ENCODE data around the gene AUTS2.

The AUTS2 gene

DNA sequence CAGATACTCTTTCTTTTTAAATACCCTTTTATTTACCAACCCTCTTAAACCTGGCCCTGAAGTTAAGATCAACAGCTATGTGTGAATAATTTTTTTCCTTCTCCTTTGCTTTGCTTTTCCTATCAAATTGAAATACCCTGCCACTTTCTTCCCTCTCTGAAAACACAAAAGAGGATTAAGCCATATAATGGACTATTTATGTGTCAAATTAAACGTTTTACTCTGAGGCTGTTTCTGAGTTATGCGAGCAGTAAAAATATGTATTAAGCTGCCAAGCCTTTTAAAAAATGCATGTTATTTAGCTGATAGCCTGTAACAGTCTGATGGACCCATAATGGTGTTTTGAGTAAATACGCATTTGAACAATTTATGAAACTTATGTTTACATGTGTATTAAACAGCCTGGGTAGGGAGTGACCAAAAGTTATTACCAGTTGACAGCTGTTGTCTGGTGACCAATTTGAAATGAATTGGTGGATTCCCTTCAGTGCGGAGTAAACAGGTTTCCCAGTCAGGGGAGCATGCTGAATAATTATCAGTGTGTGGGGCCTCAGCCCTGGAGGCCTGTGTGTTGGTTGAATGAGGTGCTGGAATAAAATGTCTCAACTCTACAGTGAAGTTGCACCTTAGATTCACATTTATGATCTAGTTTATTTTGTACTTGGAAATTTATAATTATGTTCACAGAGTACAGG lies 89.6 kb downstream of the AUTS2 start:
- no peak overlapping the region for H3K4me3 ChIP-seq (ENCODE audit: low read length)
- TF ChIP-seq ZNF274 (IDR thresholded peaks at IDR 0.05; ENCODE audit: low read depth, low read length), result no peak

- no peak overlapping the region for H3K4me3 ChIP-seq (ENCODE audit: low read length)
- no peak for TF ChIP-seq ZNF274 (IDR thresholded peaks at IDR 0.05; ENCODE audit: low read depth, low read length)
Observed at GRCh38 chr7:69690329-69690728, 92.1 kb downstream of the AUTS2 start.

DNA sequence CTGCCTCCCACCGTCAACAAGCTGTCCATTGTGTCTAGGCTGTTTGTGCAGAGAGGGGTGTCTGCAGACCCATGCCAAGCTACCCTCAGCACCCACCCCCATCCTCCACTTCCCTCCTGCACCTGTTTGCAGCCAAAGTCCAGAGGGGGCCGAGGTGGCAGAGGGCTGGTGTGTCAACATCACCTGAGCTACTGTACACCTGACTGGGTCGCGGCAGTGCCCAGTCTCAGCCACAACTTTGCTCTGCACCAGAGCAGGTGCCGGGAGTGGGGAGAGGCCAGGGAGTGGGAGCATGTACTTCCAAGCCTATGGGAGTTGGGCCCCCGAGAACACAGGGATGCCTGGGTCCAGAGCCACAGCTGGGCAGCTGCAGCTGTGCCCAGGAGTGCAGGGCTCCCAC lies 93.1 kb downstream of the AUTS2 start:
- no peak for TF ChIP-seq ZNF274 (IDR thresholded peaks at IDR 0.05; ENCODE audit: low read depth, low read length)
- H3K4me3 ChIP-seq (ENCODE audit: low read length), result no peak overlapping the region

- TF ChIP-seq ZNF274 (IDR thresholded peaks at IDR 0.05; ENCODE audit: low read depth, low read length), result no peak
- no peak overlapping the region for H3K4me3 ChIP-seq (ENCODE audit: low read length)
Observed at GRCh38 chr7:69691734-69692133, 93.5 kb downstream of the AUTS2 start.

- no peak for TF ChIP-seq ZNF274 (IDR thresholded peaks at IDR 0.05; ENCODE audit: low read depth, low read length)
- no peak overlapping the region for H3K4me3 ChIP-seq (ENCODE audit: low read length)
Observed at GRCh38 chr7:69692611-69693010, 94.3 kb downstream of the AUTS2 start.

- H3K4me3 ChIP-seq (ENCODE audit: low read length), result no peak overlapping the region
- no peak for TF ChIP-seq ZNF274 (IDR thresholded peaks at IDR 0.05; ENCODE audit: low read depth, low read length)
Observed at GRCh38 chr7:69693042-69693441, 94.8 kb downstream of the AUTS2 start.

GRCh38 chr7:69696054-69696591 lies 97.8 kb downstream of the AUTS2 start:
- no peak for TF ChIP-seq ZNF274 (IDR thresholded peaks at IDR 0.05; ENCODE audit: low read depth, low read length)
- H3K4me3 ChIP-seq (ENCODE audit: low read length), result 0 out of 2 replicates have a peak overlapping the region, but pooled peaks have one; percentile 34

DNA sequence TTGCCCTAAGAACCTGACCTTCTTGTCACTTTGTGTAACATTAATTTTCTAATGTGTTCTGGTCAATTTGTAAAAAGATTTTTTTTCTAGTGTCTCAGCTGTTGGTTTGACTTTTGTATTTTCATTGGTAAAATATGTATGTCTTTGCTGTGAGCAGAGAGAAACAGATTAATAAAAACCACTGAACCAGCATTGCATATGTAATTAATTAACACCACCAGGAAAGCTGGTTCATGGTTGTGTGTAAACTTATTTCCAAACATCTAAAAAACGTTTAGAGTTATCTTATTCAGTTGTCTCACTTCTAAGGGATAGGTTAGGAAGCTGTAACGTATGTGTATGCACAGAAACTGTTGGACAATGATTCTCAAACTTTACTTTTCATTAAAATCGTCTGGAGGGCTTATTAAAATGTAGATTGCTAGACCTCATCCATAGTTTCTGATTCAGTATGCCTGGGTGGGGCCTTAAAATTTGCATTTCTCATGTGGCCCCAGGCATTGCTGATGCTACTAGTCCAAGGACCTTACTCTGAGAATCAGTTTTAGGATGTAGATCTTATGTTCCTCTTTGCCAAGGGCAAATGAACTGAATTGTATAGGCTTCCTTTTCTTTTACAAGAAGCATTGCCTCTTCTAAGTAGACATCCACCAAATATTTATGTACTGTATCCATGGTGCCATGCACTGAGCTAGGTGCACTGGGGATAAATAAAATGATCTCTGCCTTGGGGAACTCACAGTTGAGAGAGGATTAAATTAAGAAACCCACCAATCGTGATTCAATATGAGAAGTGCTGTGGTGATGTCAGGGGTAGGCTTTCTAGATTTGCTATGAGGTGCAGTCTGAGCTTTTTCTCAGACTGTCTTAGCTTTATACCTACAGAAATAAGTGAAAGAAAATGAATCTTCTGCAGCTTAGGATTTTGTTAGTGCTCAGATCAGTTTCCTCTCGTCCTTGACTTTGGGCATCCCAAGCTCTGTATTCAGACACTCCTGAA lies 98.7 kb downstream of the AUTS2 start:
- no peak for TF ChIP-seq ZNF274 (IDR thresholded peaks at IDR 0.05; ENCODE audit: low read depth, low read length)
- H3K4me3 ChIP-seq (ENCODE audit: low read length), result 0 out of 2 replicates have a peak overlapping the region, but pooled peaks have one; percentile 34

DNA sequence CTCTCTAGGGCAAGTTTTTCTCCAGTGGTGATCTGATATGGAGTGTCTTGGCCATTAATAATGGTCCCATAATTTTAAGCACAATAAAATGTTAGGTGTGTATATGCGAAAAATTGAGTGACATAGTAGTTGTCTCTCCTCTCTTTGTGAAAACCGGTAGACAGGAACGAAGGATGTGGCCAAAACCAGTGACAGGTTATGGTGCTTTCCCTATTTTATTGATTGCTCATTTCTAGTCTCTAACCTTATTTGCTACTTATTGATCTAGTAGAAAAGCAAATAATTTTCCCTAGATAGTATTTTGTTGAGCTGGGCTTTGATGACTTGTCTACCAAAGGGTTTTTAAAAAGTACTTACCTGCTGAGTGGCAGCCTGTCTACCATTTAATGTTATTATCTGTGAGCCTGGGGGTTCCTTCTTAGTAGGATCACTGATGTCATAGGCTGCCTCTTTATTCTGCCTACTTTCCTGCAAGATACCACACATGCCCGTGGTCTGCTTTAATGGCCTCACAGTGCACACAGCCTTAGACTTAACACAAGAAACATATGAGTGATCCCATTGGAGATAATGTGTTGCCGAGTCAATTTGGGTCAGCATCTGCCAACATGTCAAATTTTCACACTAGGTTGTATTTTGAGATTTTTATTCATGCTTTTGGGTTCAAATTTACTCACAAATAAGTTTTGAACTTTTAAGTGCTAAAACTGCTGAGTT lies 100.0 kb downstream of the AUTS2 start:
- no peak overlapping the region for H3K4me3 ChIP-seq (ENCODE audit: low read length)
- TF ChIP-seq ZNF274 (IDR thresholded peaks at IDR 0.05; ENCODE audit: low read depth, low read length), result no peak

GRCh38 chr7:69699931-69700330 lies 101.7 kb downstream of the AUTS2 start:
- 0 out of 2 replicates have a peak overlapping the region, but pooled peaks have one; percentile 38 for H3K4me3 ChIP-seq (ENCODE audit: low read length)
- no peak for TF ChIP-seq ZNF274 (IDR thresholded peaks at IDR 0.05; ENCODE audit: low read depth, low read length)

DNA sequence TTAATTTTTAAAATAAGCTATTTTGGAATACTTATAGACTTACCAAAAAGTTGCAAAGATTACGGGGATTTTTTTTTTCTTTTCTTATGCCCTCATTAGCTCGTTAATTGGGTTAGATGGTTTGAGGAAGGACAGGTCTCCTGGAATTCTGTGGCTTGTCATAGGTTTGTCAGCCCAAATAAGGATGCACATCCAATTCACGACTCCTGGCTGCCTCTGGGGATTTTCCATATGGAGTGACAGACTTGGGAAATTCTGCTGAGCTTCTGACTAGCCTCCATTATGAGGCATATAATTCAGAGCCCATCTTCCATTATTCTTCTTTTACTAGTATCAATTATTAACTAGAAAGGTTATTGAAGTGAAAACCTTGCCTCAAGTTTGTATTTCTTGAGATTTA lies 102.1 kb downstream of the AUTS2 start:
- H3K4me3 ChIP-seq (ENCODE audit: low read length), result peak overlapping the region; percentile 38; the same call in 1 of the 2 replicates
- no peak for TF ChIP-seq ZNF274 (IDR thresholded peaks at IDR 0.05; ENCODE audit: low read depth, low read length)

- H3K4me3 ChIP-seq (ENCODE audit: low read length), result no peak overlapping the region
Observed at GRCh38 chr7:69701288-69701687, 103.0 kb downstream of the AUTS2 start.

DNA sequence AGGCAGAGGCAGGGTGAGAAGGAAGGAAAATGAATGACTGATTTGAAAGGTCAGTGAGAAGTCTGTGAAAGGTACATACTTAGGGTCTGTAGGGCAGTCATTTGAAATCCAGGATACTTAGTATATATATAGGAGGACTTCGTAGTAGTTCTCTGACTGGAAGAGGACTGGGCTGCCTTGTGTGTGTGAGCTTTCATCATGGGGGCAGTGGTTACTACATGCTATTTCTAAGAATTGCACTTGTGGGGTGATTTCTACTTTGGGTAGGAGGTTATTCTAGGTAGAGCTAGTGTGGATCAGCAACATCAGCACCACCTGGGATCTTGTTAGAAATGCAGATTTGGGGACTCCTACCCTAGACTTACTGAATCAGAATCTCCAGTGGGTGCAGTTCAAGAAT lies 104.1 kb downstream of the AUTS2 start:
- no peak for TF ChIP-seq ZNF274 (IDR thresholded peaks at IDR 0.05; ENCODE audit: low read depth, low read length)
- H3K4me3 ChIP-seq (ENCODE audit: low read length), result no peak overlapping the region

More at GRCh38 chr7:69701288-69701687, 103.0 kb downstream of the AUTS2 start:
- no peak for TF ChIP-seq ZNF274 (IDR thresholded peaks at IDR 0.05; ENCODE audit: low read depth, low read length)

GRCh38 chr7:69703099-69703498 lies 104.8 kb downstream of the AUTS2 start:
- H3K4me3 ChIP-seq (ENCODE audit: low read length), result no peak overlapping the region
- no peak for TF ChIP-seq ZNF274 (IDR thresholded peaks at IDR 0.05; ENCODE audit: low read depth, low read length)

All from GM08714 (cell line).